Measurements from ENCODE around the gene CACNA1D. TPM values are rescaled to one million over a fixed set of nuclear protein-coding genes. Genes with fewer than 3 reads are reported as not detected.

The CACNA1D gene
- total and polyA plus RNA-seq, 8 donors, result 0.31 to 36.5 (median 12.5) TPM

DNA sequence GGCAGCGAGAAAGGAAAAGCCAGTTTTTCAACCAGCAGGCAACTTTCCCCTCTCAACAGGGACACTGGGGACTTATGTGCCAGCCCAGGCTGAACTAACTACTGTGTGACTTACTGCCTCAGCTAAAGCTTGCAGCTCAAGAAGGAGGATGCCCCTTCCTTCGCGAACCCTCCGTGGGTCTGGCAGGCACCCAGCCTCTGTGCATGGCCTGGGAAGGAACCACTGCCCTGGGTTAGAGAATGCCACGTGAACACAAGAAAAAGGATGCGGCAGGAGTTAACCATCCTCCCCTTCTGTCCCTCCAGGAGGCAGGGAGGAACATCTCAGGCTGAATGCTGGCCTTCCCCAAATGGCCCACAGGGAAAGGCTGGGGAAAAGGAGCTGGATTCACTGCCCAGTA is 322.8 kb downstream of the CACNA1D start:
- Histone ChIP-seq H3K36me3 (peaks cover 9 to 65% (median 62%) of the 10 kb centered on the region in 4 donors), H3K9me3 (no peaks in the 10 kb centered on the region), H3K4me3 (no peak overlapping the region), H3K27ac (no peak overlapping the region), H3K27me3 (no peaks in the 10 kb centered on the region), H3K4me1 (no peaks in the 10 kb centered on the region)
- peak in 1 of 2 donors; percentile 13 for DNase-seq
- intact Hi-C loops (cut with DNase I; ENCODE audit: low total_unique reads), result no loop called here
- 66 to 92% (median 86%) methylated on average over 3 to 6 of the region's 6 CpGs for WGBS, 5 donors
- TF ChIP-seq, protein P1, sequence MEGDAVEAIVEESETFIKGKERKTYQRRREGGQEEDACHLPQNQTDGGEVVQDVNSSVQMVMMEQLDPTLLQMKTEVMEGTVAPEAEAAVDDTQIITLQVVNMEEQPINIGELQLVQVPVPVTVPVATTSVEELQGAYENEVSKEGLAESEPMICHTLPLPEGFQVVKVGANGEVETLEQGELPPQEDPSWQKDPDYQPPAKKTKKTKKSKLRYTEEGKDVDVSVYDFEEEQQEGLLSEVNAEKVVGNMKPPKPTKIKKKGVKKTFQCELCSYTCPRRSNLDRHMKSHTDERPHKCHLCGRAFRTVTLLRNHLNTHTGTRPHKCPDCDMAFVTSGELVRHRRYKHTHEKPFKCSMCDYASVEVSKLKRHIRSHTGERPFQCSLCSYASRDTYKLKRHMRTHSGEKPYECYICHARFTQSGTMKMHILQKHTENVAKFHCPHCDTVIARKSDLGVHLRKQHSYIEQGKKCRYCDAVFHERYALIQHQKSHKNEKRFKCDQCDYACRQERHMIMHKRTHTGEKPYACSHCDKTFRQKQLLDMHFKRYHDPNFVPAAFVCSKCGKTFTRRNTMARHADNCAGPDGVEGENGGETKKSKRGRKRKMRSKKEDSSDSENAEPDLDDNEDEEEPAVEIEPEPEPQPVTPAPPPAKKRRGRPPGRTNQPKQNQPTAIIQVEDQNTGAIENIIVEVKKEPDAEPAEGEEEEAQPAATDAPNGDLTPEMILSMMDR (IDR thresholded peaks at IDR 0.05), result no peak
- no peak for TF ChIP-seq POLR2AphosphoS5 (IDR thresholded peaks at IDR 0.05)
- no peak for TF ChIP-seq EP300 (IDR thresholded peaks at IDR 0.05)
- TF ChIP-seq POLR2A (IDR thresholded peaks at IDR 0.05), result no peak

DNA sequence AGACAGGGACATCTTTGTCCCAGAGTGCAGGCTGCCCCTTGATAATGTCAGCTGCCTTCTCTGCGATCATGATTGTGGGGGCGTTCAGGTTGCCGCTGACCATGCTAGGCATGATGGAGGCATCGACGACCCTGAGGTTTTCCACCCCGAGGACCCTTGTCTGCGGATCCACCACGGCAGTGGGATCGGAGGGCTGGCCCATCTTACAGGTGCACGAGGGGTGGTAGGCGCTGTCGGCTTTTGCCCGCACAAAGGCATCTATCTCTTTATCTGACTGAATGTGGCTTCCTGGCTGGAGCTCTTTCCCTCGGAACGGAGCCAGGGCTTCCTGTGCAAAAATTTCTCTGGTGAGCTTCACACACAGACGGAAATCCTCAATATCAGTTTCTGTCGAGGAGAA is 323.4 kb downstream of the CACNA1D start:
- Histone ChIP-seq H3K4me1 (no peaks in the 10 kb centered on the region), H3K27me3 (no peaks in the 10 kb centered on the region), H3K27ac (no peak overlapping the region), H3K36me3 (peaks cover 9 to 71% (median 68%) of the 10 kb centered on the region in 4 donors), H3K9me3 (no peaks in the 10 kb centered on the region), H3K4me3 (no peak overlapping the region)
- DNase-seq, result peak in 1 of 2 donors; percentile 24
- 82 to 89% (median 87%) methylated on average over 17 of the region's 17 CpGs for WGBS, 5 donors
- TF ChIP-seq POLR2A (IDR thresholded peaks at IDR 0.05) (no peak), POLR2AphosphoS5 (IDR thresholded peaks at IDR 0.05) (no peak), EP300 (IDR thresholded peaks at IDR 0.05) (no peak)
- TF ChIP-seq, protein P1 (IDR thresholded peaks at IDR 0.05), result no peak
- intact Hi-C loops (cut with DNase I; ENCODE audit: low total_unique reads), result no loop called here

DNA sequence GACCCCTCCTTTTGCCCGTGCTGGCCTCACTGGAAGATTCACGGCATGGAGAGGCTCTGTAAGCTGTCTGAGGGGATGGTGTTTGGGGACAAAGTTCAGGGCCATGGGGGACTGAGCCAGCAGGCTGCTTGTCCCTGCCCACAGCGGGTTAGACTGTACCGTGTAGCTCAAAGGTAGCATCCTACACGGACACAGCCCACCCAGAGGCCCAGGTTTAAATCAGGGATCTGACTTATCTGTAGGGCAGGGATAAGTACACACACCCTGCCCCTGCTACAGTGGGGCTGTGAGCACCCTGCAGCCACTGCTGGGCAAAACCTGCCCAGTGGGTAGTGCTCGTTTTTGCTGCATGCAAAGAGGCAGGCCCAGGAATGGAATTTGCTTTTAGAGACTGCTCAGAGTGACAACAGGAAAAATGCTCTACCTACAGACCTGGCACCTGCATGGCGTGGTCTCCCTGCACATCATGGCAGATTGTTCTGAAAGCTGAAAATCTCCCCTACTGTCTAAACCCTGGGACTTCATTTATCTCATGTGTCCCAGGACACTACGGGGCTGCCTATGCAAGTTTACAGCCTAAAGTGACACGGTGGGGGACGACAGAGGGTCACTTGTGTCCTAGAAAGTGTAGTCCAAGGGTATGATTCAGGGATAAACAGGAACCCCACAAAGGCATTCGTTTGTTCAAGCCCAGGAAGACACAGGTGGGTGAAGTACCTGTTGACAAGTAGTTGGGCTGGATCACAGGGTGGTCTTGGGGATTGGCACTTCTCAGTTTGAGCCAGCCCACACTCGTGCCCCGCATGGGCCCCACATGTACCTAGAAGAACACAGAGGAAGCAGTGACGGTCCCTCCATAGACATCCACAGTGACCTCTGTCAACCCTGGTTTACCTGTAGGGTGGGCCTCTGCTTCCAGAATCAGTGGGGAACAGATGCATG is 324.1 kb downstream of the CACNA1D start:
- H3K4me1 ChIP-seq, result no peaks in the 10 kb centered on the region
- TF ChIP-seq, protein P1 (IDR thresholded peaks at IDR 0.05), result no peak
- H3K27ac ChIP-seq, result no peak overlapping the region
- peaks cover 9 to 78% (median 75%) of the 10 kb centered on the region in 4 donors for H3K36me3 ChIP-seq
- no peaks in the 10 kb centered on the region for H3K27me3 ChIP-seq
- WGBS, 5 donors, result 72 to 79% (median 79%) methylated on average over 12 to 14 of the region's 14 CpGs
- intact Hi-C loops (cut with DNase I; ENCODE audit: low total_unique reads), result no loop called here
- DNase-seq, result peak in 1 of 2 donors; percentile 4
- H3K4me3 ChIP-seq, result no peak overlapping the region
- H3K9me3 ChIP-seq, result no peaks in the 10 kb centered on the region

DNA sequence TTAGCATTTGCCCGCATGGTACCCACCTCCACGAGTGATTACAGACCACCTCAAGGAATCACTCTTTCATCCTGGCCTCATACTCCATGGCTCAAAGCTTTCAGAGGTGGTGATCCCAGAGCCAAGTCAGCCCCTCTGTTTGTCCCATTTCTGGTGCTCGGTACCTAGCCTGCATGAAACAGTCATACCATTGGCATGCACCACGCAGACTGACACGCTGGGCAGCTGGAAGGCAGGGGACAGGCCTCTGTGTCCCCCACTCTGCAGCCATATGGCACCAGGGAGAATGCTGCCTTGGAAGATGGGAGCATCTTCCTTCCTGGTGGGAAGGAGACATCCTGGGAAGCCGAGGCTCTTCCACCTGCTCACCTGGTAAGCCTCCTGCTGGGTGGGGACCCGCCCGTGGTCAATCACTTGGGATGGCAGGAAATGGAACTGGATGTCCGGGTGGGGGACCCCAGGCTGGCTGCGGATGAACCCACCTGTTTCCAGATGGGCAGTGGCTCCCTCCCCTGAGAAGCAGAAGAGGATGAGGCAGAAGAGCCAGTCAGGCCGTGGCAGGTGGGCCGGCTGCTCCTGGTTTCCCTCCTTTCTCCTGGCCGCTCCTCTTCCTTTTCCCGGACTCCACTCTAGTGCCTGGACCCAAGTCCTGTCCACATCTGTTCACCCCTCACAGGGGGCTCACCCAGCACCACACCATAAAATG is 324.9 kb downstream of the CACNA1D start:
- no peak for TF ChIP-seq EP300 (IDR thresholded peaks at IDR 0.05)
- TF ChIP-seq, protein P1 (IDR thresholded peaks at IDR 0.05), result no peak
- TF ChIP-seq POLR2AphosphoS5 (IDR thresholded peaks at IDR 0.05), result no peak
- no peak for TF ChIP-seq POLR2A (IDR thresholded peaks at IDR 0.05)
- DNase-seq, result peak in 1 of 2 donors; percentile 11
- no peaks in the 10 kb centered on the region for H3K4me1 ChIP-seq
- intact Hi-C loops (cut with DNase I; ENCODE audit: low total_unique reads), result no loop called here
- H3K27ac ChIP-seq, result no peak overlapping the region
- WGBS, 5 donors, result 82 to 96% (median 93%) methylated on average over 14 of the region's 14 CpGs
- no peaks in the 10 kb centered on the region for H3K27me3 ChIP-seq
- H3K9me3 ChIP-seq, result no peaks in the 10 kb centered on the region
- H3K4me3 ChIP-seq, result no peak overlapping the region
- H3K36me3 ChIP-seq, result peaks cover 9 to 82% (median 79%) of the 10 kb centered on the region in 4 donors
